ENCODE measurements around the gene COLEC12. TPM values are rescaled to one million over a fixed set of nuclear protein-coding genes. Genes with fewer than 3 reads are reported as not detected.

Gene COLEC12
- total RNA-seq, 2 donors from 2014 or later, result 1.9 to 4.7 TPM

- H3K4me1 ChIP-seq, result no peaks in the 10 kb centered on the region
- H3K4me3 ChIP-seq, result no peak overlapping the region
- intact Hi-C loops (cut with DNase I), result no loop called here
- no peaks in the 10 kb centered on the region for H3K36me3 ChIP-seq
- no peak for DNase-seq
- TF ChIP-seq, protein P1, sequence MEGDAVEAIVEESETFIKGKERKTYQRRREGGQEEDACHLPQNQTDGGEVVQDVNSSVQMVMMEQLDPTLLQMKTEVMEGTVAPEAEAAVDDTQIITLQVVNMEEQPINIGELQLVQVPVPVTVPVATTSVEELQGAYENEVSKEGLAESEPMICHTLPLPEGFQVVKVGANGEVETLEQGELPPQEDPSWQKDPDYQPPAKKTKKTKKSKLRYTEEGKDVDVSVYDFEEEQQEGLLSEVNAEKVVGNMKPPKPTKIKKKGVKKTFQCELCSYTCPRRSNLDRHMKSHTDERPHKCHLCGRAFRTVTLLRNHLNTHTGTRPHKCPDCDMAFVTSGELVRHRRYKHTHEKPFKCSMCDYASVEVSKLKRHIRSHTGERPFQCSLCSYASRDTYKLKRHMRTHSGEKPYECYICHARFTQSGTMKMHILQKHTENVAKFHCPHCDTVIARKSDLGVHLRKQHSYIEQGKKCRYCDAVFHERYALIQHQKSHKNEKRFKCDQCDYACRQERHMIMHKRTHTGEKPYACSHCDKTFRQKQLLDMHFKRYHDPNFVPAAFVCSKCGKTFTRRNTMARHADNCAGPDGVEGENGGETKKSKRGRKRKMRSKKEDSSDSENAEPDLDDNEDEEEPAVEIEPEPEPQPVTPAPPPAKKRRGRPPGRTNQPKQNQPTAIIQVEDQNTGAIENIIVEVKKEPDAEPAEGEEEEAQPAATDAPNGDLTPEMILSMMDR (IDR thresholded peaks at IDR 0.05), result no peak
- H3K27me3 ChIP-seq, result no peaks in the 10 kb centered on the region
- no peaks in the 10 kb centered on the region for H3K9me3 ChIP-seq
- no peak overlapping the region for H3K9ac ChIP-seq (ENCODE audit: low read depth in 2 of 2, low read length in 2 of 2)
- no peak overlapping the region for H3K27ac ChIP-seq
These were observed 159.4 kb downstream of the COLEC12 start for GRCh38 chr18:341102-341501.

DNA sequence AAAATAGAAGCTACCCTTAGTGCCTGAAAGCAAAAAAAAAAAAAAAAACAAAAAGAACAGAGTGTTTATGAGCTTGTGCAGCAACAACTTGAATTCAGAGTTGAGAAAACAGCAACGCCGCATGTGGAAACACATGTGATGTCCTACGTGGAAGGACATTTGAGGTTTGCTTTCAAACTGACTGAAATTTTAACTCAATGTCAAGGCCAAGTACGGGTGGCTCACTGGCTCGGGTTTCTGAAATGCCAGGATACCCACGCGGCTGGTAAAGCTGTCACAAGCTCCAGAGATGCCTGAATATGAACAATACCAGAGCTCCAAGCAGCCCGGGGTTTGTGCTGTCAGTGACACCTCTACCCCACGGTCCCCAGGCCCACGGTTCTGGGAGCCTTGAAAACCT lies 160.5 kb downstream of the COLEC12 start:
- intact Hi-C loops (cut with DNase I), result no loop called here
- no peak overlapping the region for H3K9ac ChIP-seq (ENCODE audit: low read depth in 2 of 2, low read length in 2 of 2)
- no peak overlapping the region for H3K27ac ChIP-seq

GRCh38 chr18:339200-339599 lies 161.3 kb downstream of the COLEC12 start:
- no peaks in the 10 kb centered on the region for H3K36me3 ChIP-seq
- no peak overlapping the region for H3K4me3 ChIP-seq
- no peak overlapping the region for H3K9ac ChIP-seq (ENCODE audit: low read depth in 2 of 2, low read length in 2 of 2)
- DNase-seq, result no peak
- no peak overlapping the region for H3K27ac ChIP-seq
- H3K4me1 ChIP-seq, result no peaks in the 10 kb centered on the region
- no peaks in the 10 kb centered on the region for H3K27me3 ChIP-seq
- intact Hi-C loops (cut with DNase I), result no loop called here
- TF ChIP-seq, protein P1 (IDR thresholded peaks at IDR 0.05), result no peak
- H3K9me3 ChIP-seq, result no peaks in the 10 kb centered on the region

More for the DNA sequence above, 160.5 kb downstream of the COLEC12 start:
- Histone ChIP-seq H3K4me3 (no peak overlapping the region), H3K9me3 (no peaks in the 10 kb centered on the region), H3K36me3 (no peaks in the 10 kb centered on the region), H3K27me3 (no peaks in the 10 kb centered on the region), H3K4me1 (no peaks in the 10 kb centered on the region)
- no peak for DNase-seq
- TF ChIP-seq, protein P1 (IDR thresholded peaks at IDR 0.05), result no peak

DNA sequence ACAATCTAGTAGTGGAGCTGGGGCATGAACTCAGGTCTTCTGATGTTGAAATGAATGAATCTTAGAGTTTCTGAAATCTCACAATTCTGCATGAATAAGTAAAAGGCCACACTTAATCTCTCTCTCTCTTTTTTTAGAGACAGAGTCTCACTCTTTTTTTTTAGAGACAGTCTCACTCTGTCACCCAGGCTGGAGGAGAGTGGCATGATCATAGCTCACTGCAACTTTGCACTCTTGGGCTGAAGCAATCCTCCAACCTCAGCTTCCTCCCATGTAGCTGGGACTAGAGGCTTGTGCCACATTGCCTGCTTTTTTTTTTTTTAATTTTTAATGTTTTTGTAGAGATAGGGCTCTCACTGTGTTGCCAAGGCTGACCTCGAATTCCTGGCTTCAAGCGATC lies 163.8 kb downstream of the COLEC12 start:
- no peak overlapping the region for H3K27ac ChIP-seq
- no peak for DNase-seq
- intact Hi-C loops (cut with DNase I), result no loop called here
- H3K36me3 ChIP-seq, result no peaks in the 10 kb centered on the region
- H3K4me3 ChIP-seq, result no peak overlapping the region
- no peak overlapping the region for H3K9ac ChIP-seq (ENCODE audit: low read depth in 2 of 2, low read length in 2 of 2)
- no peaks in the 10 kb centered on the region for H3K9me3 ChIP-seq
- TF ChIP-seq, protein P1 (IDR thresholded peaks at IDR 0.05), result no peak
- H3K4me1 ChIP-seq, result no peaks in the 10 kb centered on the region
- no peaks in the 10 kb centered on the region for H3K27me3 ChIP-seq

GRCh38 chr18:335733-336132 lies 164.8 kb downstream of the COLEC12 start:
- no peaks in the 10 kb centered on the region for H3K9me3 ChIP-seq
- H3K36me3 ChIP-seq, result no peaks in the 10 kb centered on the region
- intact Hi-C loops (cut with DNase I), result no loop called here
- H3K4me1 ChIP-seq, result no peaks in the 10 kb centered on the region
- no peak for DNase-seq
- H3K4me3 ChIP-seq, result no peak overlapping the region
- no peak overlapping the region for H3K9ac ChIP-seq (ENCODE audit: low read depth in 2 of 2, low read length in 2 of 2)
- no peaks in the 10 kb centered on the region for H3K27me3 ChIP-seq
- H3K27ac ChIP-seq, result no peak overlapping the region
- TF ChIP-seq, protein P1 (IDR thresholded peaks at IDR 0.05), result no peak

All from colonic mucosa (tissue), 4 donors.